T-helper 17 cell (primary cell): ENCODE measurements around the gene XXYLT1. TPM values are rescaled to one million over a fixed set of nuclear protein-coding genes. Genes with fewer than 3 reads are reported as not detected.

Experiments
- ATAC-seq: fragments of 150-1000 bp; cut with Tn5 transposase; 2 replicates; pipeline ENCODE4 v1.10.0; 2021; ENCODE audit warnings: mild to moderate bottlenecking, moderate library complexity
- DNase-seq, 3 donors: peaks; one replicate each; pipeline versions ENCODE4 v3.0.0 to v3.0.0-alpha.2; 2020 to 2021
- H3K9me3 ChIP-seq: one replicate; pipeline ENCODE4 v1.7.0; 2013; ENCODE audit warnings: low read length, mild to moderate bottlenecking; ENCODE audit not compliant: control insufficient read depth, poor library complexity, severe bottlenecking
- H3K27ac Mint-ChIP-seq: one replicate; pipeline ENCODE4 v1.8.0; 2022; ENCODE audit warnings: mild to moderate bottlenecking, moderate library complexity, mixed read lengths
- H3K27me3 Mint-ChIP-seq: one replicate; pipeline ENCODE4 v1.8.0; 2022; ENCODE audit warnings: mixed read lengths
- H3K36me3 Mint-ChIP-seq: one replicate; pipeline ENCODE4 v1.8.0; 2022; ENCODE audit warnings: low read depth, mixed read lengths
- H3K4me1 Mint-ChIP-seq: one replicate; pipeline ENCODE4 v1.8.0; 2022; ENCODE audit warnings: mild to moderate bottlenecking, mixed read lengths
- H3K4me3 Mint-ChIP-seq: one replicate; pipeline ENCODE4 v1.8.0; 2022; ENCODE audit warnings: mild to moderate bottlenecking, moderate library complexity, mixed read lengths
- total RNA-seq, 4 donors: library from RNA in 2 of 4; stranded (reverse) in 2 of 4; gene quantifications; one replicate each; pipeline ENCODE4 v1.2.3 and lab custom pipeline; 2022 to 2026

XXYLT1 gene
- total RNA-seq, 2 donors from 2014 or later: 7.6 to 7.7 TPM

DNA sequence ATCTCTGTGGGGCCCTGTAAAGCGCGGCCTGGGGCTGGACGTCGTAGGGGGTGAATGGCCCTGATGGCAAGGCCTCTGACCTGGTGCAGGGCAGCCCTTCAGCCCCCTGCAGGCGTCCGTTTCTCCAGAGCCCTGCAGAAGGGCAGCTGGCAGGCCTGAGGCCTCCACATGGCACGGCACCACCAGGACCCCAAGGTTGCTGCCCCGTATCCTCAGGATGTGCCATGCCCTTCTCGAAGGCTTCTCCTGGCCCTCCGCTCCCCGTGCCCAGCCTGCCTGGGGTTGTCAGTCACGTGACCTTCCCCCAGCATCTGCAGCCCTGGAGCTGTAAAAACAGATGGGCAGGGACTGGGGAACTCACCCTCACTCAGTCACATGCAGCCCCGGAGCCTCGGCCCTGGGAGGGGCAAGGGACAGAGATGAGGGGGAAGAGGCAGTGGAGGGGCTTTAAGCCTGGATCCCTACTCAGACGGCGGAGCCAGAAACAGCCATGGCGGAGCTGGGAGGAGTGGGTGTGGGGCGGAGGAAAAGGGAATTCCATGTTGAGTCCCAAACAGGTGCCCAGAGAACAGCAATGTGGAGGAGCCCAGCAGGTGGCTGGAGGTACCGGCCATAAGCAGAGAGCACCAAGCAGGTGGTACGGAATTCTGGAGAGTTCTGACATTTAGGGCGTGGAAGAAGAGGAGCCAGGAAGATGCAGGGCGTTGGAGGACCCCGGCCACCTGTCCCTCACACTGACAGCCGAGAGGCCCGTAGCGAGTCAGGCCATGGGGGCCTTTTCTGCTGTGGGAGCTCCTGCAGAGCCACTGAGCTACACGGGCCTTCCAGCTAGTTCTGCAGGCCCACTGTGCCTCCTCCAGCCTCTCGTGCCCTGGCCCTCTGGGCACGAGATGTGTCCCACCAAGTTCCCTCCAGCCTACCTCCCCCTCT lies 193.1 kb downstream of the XXYLT1 start:
- H3K36me3 Mint-ChIP-seq: no peaks in the 10 kb centered on the region
- H3K27me3 Mint-ChIP-seq: no peaks in the 10 kb centered on the region
- no peak overlapping the region for H3K4me3 Mint-ChIP-seq
- DNase-seq (peak in 1 of 3 donors; percentile 6), ATAC-seq (no peak)
- H3K27ac Mint-ChIP-seq: no peak overlapping the region
- no peaks in the 10 kb centered on the region for H3K9me3 ChIP-seq
- H3K4me1 Mint-ChIP-seq: peaks cover 12% of the 10 kb centered on the region

DNA sequence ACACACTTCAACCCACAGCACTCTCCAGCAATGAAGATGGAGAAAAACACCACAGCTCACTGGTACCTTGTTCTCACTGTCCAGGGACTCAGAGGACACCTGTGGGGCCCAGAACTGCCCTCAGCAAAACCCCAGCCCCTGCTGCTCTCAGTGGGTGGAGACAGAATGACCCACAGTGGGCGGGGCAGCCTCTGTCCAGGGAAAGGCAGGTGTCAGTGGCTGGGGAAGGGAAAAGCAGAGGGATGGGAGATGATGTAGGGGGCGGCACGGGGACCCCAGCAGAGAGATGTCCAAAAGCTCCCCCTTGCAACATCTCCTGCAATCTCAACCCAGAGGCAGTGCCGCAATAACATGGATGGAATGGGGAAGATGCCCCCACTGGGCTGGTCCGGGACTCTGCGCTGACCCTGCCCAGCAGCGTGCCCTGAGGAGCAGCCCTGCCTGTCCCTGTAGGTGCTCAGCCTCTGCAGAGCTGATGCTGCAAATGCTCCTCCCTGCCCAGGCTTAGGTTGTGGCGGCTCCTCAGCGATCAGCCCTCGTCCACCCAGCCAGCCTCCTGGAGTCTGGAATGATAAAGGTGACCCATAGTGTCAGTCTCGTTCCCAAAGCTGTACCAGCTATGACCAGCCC lies 193.9 kb downstream of the XXYLT1 start:
- H3K4me1 Mint-ChIP-seq: peaks cover 14% of the 10 kb centered on the region
- no peak overlapping the region for H3K27ac Mint-ChIP-seq
- DNase-seq: peak in 1 of 3 donors; percentile 4
- no peaks in the 10 kb centered on the region for H3K9me3 ChIP-seq
- H3K36me3 Mint-ChIP-seq: no peaks in the 10 kb centered on the region
- no peaks in the 10 kb centered on the region for H3K27me3 Mint-ChIP-seq
- no peak overlapping the region for H3K4me3 Mint-ChIP-seq
- ATAC-seq: no peak

GRCh38 chr3:195075941-195076875 lies 194.8 kb downstream of the XXYLT1 start:
- peak in 1 of 3 donors; percentile 7 for DNase-seq
- no peaks in the 10 kb centered on the region for H3K27me3 Mint-ChIP-seq
- peaks cover 14% of the 10 kb centered on the region for H3K4me1 Mint-ChIP-seq
- no peak overlapping the region for H3K27ac Mint-ChIP-seq
- no peak overlapping the region for H3K4me3 Mint-ChIP-seq
- ATAC-seq: no peak
- H3K36me3 Mint-ChIP-seq: no peaks in the 10 kb centered on the region
- H3K9me3 ChIP-seq: no peaks in the 10 kb centered on the region

DNA sequence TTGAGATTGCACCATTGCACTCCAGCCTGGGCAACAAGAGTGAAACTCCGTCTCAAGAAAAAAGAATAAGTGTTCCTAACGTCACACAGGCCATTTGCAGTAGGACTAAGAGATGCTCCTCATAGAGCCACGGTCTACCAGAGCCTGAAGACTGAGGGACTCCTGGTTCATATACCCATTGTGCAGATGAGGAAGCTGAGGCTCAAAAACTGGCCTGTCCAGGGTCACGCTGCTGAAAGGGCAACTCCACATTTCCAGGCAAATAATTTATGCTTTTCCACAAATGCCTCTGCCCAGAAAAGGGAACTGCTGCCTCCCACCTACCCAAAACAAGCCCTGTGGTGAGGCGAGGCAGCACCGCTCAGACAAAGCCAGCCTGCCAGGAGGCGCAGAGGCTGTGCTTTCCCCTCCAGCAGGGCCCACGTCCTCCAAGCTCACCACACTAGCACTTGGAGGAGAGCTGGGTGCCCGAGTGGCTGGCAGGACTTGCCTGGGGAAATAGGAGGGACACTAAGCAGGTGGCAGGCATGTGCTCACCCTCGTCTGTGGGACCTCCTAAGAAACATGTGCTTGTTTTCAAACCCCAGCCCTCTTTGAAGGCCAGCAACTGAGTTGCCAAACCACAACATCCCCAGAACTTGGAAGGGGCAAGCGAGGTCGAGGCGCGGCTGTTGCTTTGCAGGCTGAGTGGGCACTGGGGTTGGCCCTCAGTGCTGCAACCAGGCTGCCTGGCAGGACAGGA lies 195.6 kb downstream of the XXYLT1 start:
- H3K4me3 Mint-ChIP-seq: no peak overlapping the region
- no peak overlapping the region for H3K27ac Mint-ChIP-seq
- no peak for ATAC-seq
- H3K36me3 Mint-ChIP-seq: no peaks in the 10 kb centered on the region
- no peaks in the 10 kb centered on the region for H3K27me3 Mint-ChIP-seq
- peaks cover 14% of the 10 kb centered on the region for H3K4me1 Mint-ChIP-seq
- DNase-seq: no peak
- no peaks in the 10 kb centered on the region for H3K9me3 ChIP-seq

GRCh38 chr3:195073866-195074860 lies 196.8 kb downstream of the XXYLT1 start:
- Mint-ChIP-seq H3K27ac (no peak overlapping the region), H3K27me3 (no peaks in the 10 kb centered on the region), H3K4me3 (no peak overlapping the region), H3K36me3 (no peaks in the 10 kb centered on the region), H3K4me1 (peaks cover 7% of the 10 kb centered on the region)
- ATAC-seq: no peak
- H3K9me3 ChIP-seq: no peaks in the 10 kb centered on the region
- DNase-seq: peak in 1 of 3 donors; percentile 4

GRCh38 chr3:195072916-195073564 lies 197.9 kb downstream of the XXYLT1 start:
- Mint-ChIP-seq H3K27ac (no peak overlapping the region), H3K27me3 (no peaks in the 10 kb centered on the region), H3K36me3 (peaks cover 1% of the 10 kb centered on the region), H3K4me1 (peaks cover 2% of the 10 kb centered on the region), H3K4me3 (no peak overlapping the region)
- peak in 1 of 3 donors; percentile 4 for DNase-seq
- no peaks in the 10 kb centered on the region for H3K9me3 ChIP-seq
- ATAC-seq: no peak

DNA sequence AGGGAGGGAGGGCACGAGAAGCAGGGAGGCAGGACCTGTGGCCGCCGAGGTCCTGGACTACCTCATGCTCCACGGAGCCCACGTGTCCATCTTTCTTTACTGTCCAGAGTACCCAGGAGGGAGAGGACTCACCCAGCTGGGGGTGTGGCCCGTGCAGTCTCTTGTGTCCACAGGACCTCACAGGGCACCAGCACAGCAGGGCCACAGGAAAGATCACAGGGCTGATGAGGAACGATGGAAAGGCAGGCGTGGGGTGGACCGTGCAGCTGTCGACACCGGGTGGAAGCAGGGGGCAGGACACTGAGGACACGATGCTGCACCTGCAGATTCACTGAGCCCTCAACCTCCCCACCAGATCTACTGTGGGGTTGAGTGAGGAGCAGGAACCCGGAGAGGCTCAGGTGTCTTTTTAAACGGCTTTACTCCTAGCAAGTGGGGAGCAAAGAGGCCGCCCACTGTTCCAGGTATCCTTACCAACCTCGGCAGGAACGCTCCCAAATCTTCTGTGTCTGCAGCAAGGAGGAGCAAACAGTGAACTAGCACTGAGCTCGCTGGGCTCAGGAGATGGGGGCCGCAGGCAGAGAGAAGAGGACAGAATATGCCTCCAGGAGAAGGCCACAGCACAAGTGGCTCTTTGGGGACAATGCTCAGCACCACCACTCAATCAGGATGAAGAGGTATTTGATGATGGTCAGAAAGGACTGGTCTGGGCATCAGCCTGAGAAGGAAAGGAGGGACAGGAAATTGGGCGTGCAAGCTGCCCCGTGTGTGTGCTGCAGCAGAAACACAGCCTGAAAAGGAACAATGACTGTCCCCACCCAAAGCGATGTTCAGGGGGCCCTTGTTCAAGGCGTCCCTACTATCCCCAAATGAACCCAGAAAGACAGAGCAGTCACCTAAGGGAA lies 198.8 kb downstream of the XXYLT1 start:
- ATAC-seq: no peak
- H3K9me3 ChIP-seq: no peaks in the 10 kb centered on the region
- DNase-seq: peak in 1 of 3 donors; percentile 4
- Mint-ChIP-seq H3K27ac (no peak overlapping the region), H3K4me1 (peaks cover 2% of the 10 kb centered on the region), H3K27me3 (no peaks in the 10 kb centered on the region), H3K36me3 (peaks cover 2% of the 10 kb centered on the region), H3K4me3 (no peak overlapping the region)

- ATAC-seq: no peak
- peaks cover 2% of the 10 kb centered on the region for H3K4me1 Mint-ChIP-seq
- peak in 1 of 3 donors; percentile 3 for DNase-seq
Measured at GRCh38 chr3:195071011-195071728, 199.8 kb downstream of the XXYLT1 start.

DNA sequence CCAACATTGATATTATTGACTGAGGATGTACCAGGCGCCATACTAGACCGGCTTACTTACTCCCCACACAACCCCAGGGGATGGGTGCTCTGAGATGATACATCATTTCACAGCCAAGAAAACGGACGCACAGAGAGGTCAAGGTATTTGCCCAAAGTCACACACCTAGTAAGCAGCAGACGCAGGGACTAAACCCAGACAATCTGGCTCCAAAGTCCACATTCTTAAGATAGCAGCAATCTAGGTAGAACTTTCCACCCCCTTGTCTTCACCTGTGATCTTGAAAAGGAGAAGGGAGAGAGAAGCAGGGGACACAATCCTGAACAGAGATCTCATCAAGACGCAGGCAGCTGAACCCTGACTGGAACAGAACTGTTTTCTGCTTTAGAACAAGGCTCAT lies 200.6 kb downstream of the XXYLT1 start:
- no peak for ATAC-seq
- H3K9me3 ChIP-seq: no peaks in the 10 kb centered on the region
- Mint-ChIP-seq H3K36me3 (peaks cover 2% of the 10 kb centered on the region), H3K4me3 (no peak overlapping the region), H3K27me3 (no peaks in the 10 kb centered on the region), H3K27ac (no peak overlapping the region), H3K4me1 (peaks cover 2% of the 10 kb centered on the region)
- no peak for DNase-seq

More at GRCh38 chr3:195071011-195071728, 199.8 kb downstream of the XXYLT1 start:
- Mint-ChIP-seq H3K36me3 (peaks cover 2% of the 10 kb centered on the region), H3K27me3 (no peaks in the 10 kb centered on the region), H3K4me3 (no peak overlapping the region), H3K27ac (no peak overlapping the region)
- no peaks in the 10 kb centered on the region for H3K9me3 ChIP-seq
